HepG2 (cell line): ENCODE data around the gene PKP4.

ENCODE experiments used
- BCL3 ChIP-seq: sonication (generic); formaldehyde crosslinking; IDR thresholded peaks from 2 replicates; pipeline ENCODE4 v1.5.1; 2020; ENCODE audit warnings: mild to moderate bottlenecking, missing genetic modification reagents, moderate library complexity
- CEBPB ChIP-seq: IDR thresholded peaks from 2 replicates; pipeline ENCODE4 v1.6.1; 2011; ENCODE audit warnings: low read depth, low read length, improper control_type of control experiment, borderline replicate concordance
- EZH2 ChIP-seq: conservative IDR thresholded peaks from 2 replicates; pipeline ENCODE4 v1.6.1; 2012; ENCODE audit warnings: mild to moderate bottlenecking, low read depth, low read length, moderate library complexity
- HMG20A ChIP-seq: IDR thresholded peaks from 2 replicates; pipeline ENCODE4 v1.6.1; 2016; ENCODE audit warnings: borderline replicate concordance
- HNRNPUL1 ChIP-seq: fragments of 200-400 bp; formaldehyde crosslinking; IDR thresholded peaks from 2 replicates; pipeline ENCODE4 v1.6.1; 2017; ENCODE audit warnings: low read depth, mild to moderate bottlenecking, low read length, moderate library complexity
- KLF12 ChIP-seq: sonication (generic); formaldehyde crosslinking; IDR thresholded peaks from 2 replicates; pipeline ENCODE4 v1.4.0; 2020; ENCODE audit warnings: missing genetic modification reagents, borderline replicate concordance
- NFE2 ChIP-seq: sonication (generic); formaldehyde crosslinking; IDR thresholded peaks from 2 replicates; pipeline ENCODE4 v1.4.0; 2020; ENCODE audit warnings: missing genetic modification reagents
- PCBP1 ChIP-seq: fragments of 200-400 bp; formaldehyde crosslinking; IDR thresholded peaks from 2 replicates; pipeline ENCODE4 v1.6.1; 2017; ENCODE audit warnings: mild to moderate bottlenecking, low read depth, low read length, borderline replicate concordance
- SRSF4 ChIP-seq: fragments of 200-400 bp; formaldehyde crosslinking; IDR thresholded peaks from one replicate; pipeline ENCODE4 v1.6.1; 2018; ENCODE audit warnings: mild to moderate bottlenecking, low read depth, low read length, moderate library complexity; ENCODE audit not compliant: poor library complexity, severe bottlenecking
- YY1 ChIP-seq: IDR thresholded peaks from 2 replicates; pipeline ENCODE4 v1.6.1; 2011; ENCODE audit warnings: low read length, low read depth, moderate library complexity, mild to moderate bottlenecking; ENCODE audit not compliant: insufficient read depth, insufficient replicate concordance
- ZFP36 ChIP-seq: fragments of 150-350 bp; IDR thresholded peaks from 2 replicates; pipeline ENCODE4 v1.6.1; 2018; ENCODE audit warnings: borderline replicate concordance, low read length, low read depth; ENCODE audit not compliant: partially characterized antibody
- ZNF441 ChIP-seq: sonication (generic); formaldehyde crosslinking; IDR thresholded peaks from 2 replicates; pipeline ENCODE4 v1.7.0; 2021; ENCODE audit warnings: missing genetic modification reagents, borderline replicate concordance
- TF ChIP-seq, protein P1 (sequence below): sonication (generic); formaldehyde crosslinking; IDR thresholded peaks from 2 replicates; pipeline ENCODE4 v1.8.1; 2023; ENCODE audit warnings: mild to moderate bottlenecking, moderate library complexity, missing genetic modification reagents
- TF ChIP-seq, protein P2 (sequence below): sonication (generic); formaldehyde crosslinking; IDR thresholded peaks from 2 replicates; pipeline ENCODE4 v1.8.0; 2022; ENCODE audit warnings: mild to moderate bottlenecking, missing genetic modification reagents, borderline replicate concordance

DNA sequence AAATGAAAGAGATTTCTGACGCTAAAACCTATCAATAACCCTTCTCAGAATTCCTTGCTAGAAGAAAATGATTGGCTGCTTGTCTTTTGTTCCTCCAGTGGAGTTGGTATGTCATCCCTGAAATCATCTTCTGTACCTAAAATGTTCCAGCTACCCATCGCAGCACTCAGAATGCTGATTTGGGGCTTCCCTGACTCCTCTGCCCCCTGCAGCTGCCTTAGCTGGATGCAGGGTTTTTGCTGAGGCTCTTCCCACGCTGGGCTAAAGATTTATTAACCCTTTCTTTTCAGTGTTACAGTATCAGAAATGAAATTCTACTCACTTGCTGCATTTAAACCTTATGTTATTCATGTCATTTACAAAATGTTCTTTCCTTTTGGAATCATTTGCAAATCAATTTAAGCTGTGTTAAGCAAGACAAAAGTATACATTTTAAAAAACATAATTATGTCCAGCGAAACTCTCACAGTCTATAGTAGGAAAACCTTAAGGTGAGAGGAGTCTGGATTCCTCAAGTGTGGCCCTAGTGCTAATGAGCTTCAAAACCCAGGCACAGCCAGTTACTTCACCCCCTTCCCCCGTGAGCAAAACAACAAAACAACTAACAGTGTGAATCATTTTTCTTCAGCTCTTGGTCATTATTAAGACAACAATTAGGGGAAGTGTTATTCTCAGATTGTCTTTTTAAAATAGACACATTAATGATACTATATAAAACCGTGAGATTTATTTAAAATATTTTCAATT is 32.8 kb downstream of the PKP4 start:
- no peak for TF ChIP-seq KLF12 (CRISPR knock-in tag)
- TF ChIP-seq CEBPB, result no peak
- no peak for TF ChIP-seq PCBP1
- no peak for TF ChIP-seq NFE2 (CRISPR knock-in tag)
- no peak for TF ChIP-seq SRSF4
- TF ChIP-seq EZH2, result no peak
- no peak for TF ChIP-seq ZNF441 (CRISPR knock-in tag)
- TF ChIP-seq, protein P1, sequence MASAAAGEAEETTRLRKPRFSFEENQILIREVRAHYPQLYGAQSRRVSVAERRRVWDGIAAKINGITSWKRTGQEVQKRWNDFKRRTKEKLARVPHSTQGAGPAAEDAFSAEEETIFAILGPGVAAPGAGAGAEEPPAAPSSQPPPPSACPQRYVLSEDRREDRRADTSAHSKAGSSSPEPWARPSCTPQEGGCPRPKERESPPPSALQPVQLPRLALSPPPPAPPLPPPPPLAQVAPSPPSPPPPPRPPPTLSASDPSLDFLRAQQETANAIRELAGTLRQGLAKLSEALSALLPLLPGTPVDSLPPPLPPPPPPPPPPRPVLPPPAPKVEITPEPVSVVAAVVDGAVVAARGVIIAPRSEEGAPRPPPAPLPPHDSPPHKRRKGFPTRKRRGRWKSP (CRISPR knock-in tag), result no peak
- no peak for TF ChIP-seq YY1
- TF ChIP-seq HNRNPUL1, result no peak
- TF ChIP-seq BCL3 (CRISPR knock-in tag), result no peak
- no peak for TF ChIP-seq ZFP36
- TF ChIP-seq HMG20A (CRISPR knock-in tag), result no peak
- TF ChIP-seq, protein P2, sequence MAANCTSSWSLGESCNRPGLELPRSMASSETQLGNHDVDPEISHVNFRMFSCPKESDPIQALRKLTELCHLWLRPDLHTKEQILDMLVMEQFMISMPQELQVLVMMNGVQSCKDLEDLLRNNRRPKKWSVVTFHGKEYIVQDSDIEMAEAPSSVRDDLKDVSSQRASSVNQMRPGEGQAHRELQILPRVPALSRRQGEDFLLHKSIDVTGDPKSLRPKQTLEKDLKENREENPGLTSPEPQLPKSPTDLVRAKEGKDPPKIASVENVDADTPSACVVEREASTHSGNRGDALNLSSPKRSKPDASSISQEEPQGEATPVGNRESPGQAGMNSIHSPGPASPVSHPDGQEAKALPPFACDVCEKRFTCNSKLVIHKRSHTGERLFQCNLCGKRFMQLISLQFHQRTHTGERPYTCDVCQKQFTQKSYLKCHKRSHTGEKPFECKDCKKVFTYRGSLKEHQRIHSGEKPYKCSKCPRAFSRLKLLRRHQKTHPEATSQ, result no peak
